ENCODE measurements around the gene PDZD7. TPM values are rescaled to one million over a fixed set of nuclear protein-coding genes. Genes with fewer than 3 reads are reported as not detected.
A peak's percentile ranks its signal among the peaks of the same experiment; 100 is the strongest.

The PDZD7 gene
- total and polyA plus RNA-seq, 2 of the 8 experiments (the other 6 are each of a cell fraction or from before 2014, with no cell fraction given) = 0.88 to 1.6 TPM

- TF ChIP-seq CTCF (IDR thresholded peaks at IDR 0.05; ENCODE audit: control extremely low read depth in 1 of 3, insufficient read depth in 1 of 3, low read depth in 1 of 3, low read length in 3 of 3) = peak; percentile 13 to 64 (median 60); a peak in 2 of 4 replicates
- no peak for TF ChIP-seq BCL11A (IDR thresholded peaks at IDR 0.05; ENCODE audit: low read depth in 2 of 2, low read length in 2 of 2)
- 0 out of 2 replicates have a peak, but pooled peaks have one; percentile 20 for TF ChIP-seq E2F6 (IDR thresholded peaks at IDR 0.05)
Observed at GRCh38 chr10:101029520-101030295, 1.2 kb downstream of the PDZD7 start (continued).

All from H1 (cell line).